ENCODE measurements around the gene TDRKH.
A peak's percentile ranks its signal among the peaks of the same experiment; 100 is the strongest.
"Not testable (repeated sequence)": the region's sequence is repeated elsewhere in the genome, so short reads cannot be mapped to it uniquely, and the experiment has no call there.

Gene TDRKH

DNA sequence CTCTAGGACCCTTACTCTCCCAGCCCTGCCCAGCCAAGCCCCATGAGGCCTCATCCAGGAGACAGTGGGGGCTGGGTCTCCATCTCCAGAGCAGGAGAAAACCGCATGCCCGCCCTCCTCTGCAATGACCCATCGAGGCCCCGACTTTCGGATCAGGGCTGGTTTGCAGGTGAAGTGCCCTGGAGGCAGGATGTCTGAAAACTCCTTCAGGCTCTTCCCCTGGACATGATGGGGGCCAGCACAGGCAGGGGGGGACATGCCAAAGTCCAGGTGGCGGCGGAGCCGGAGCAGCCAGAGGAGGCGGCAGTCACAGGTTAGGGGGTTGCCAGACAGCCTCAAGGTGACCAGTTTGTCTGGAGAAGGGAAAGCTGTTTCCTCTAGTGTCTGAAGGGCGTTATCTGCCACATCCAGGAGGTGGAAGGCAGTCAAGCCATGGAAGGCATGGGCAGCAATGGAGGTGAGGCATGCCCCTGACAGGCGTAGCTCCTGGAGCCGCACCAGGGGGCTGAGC, 11.1 kb upstream of the TDRKH start:
- DNase-seq, result no peak

- no peak for DNase-seq
Measured at GRCh38 chr1:151800830-151801229, 10.5 kb upstream of the TDRKH start.

DNA sequence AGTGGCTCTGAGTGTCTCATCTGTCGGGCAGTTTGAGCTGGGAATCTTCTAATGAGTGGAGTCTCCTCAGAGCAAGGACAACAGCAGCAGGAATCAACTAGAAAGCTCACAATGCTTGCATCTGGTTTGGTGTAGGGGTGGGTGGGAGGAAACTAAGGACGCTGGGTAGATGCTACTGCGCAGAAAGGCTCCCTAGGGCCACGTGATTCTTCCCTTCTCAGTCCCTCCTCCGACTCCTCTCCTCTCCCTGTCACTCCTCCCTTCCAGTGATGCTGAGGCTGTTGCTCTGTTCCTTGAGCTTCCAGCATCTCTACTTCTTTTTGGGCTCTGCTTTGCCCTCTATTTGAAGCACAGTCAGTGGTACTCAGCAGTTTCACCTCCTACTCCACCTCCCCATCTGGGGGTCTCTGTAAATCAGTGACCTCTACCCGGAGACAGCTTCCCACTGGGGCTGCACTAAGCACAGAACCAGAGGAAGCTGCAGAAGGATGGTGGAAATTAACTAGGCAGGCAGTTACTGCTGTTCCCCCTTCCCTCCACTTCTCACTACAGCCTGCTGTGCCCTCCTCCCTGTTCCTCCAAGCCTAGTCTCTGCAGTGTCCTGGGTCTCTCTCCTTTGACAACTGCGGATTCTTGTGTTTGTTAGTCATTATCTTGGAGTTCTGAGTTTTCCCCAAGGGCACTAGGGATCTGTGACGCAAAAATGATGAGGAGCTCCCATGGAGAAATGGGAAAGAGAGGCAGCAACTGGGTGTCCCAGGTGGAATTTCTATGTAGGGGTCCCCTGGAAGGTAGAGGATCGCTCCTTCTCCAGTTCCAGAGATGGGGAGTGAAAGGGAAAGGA, 9.1 kb upstream of the TDRKH start:
- no peak for DNase-seq

DNA sequence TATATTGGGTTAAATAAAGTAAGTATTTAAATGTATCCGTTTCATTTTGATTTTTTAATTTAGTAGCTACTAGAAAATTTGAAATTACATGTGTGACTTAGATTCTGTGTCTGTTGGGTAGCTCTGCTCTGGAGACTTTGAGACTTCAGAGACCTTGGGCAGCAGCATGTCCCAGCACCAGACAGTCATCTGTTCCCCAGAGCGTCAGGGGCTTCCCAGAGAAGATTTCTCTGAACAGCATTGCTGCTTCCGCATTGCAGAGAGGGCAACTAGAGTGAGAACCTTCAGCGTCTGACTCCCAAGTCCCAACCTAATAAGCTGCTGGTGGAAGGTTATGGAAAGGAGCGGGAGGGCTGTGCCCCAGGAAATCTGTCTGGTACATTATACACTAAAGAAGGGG, 8.3 kb upstream of the TDRKH start:
- no peak for DNase-seq

DNA sequence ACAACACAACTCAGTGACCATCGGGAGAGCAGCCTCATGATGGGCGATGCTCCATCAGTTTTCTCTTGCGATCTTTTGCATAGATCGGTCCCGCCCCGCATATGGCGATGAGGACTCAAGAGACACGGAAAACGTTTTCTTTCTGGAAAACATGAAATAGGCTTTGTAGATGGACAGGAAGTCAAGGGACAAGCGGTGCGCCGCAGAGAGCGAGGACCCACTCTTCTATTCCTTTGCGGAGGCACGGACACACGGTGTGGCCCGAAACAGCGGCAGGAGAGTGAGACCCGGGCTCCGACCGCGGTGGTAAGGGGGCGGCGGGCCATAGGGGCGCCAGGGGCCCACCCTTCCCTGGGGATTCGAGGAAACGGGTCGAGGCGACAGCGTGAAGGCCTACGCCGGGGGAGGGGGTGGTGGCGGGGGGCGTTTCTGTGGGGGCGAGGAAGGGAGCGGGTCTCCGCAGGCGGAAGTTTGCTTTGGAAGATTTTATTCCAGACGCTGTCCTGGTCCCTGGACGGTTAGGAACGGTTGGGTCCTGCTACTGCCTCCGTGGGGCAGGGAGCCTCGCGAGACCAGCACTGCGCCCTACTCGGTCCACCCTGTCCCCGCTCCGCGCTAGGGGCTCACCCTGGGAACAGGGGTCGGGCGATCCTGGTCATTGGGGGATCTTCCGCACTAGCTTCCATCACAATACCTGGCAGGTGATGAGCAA, 796 bp upstream of the TDRKH start:
- DNase-seq, result no peak

DNA sequence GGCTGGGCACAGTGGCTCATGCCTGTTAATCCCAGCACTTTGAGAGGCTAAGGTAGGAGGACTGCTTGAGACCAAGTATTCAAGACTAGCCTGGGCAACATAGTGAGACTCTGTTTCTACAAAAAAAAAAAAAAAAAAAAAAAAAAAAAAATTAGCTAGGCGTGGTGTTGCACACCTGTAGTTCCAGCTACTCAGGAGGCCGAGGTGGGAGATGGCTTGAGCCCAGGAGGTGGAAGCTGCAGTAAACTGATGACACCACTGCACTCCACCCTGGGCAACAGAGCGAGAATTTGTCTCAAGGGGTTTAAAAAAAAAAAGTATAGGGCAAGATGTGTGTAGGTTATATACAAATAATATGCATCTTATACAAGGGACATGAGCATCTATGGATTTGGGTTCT, 2.6 kb downstream of the TDRKH start:
- DNase-seq, result no peak

DNA sequence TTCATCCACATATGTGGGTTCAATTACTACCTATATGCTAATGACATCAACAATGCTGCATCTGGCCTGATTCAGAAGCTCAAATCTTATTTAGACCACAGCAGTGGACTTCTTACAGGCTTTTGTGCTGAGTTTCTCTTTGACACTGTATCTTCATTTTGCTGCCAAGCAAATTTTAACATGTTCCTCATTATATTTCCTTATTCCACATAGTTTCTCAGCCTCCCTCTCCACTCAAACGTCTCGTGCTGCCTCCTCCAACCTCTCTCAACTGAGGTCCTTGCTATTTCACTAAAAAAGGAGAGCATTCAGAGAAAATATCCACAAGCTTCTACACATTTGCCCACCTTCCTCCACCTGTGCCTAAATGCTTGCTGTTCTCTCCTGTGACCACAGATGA, 6.5 kb downstream of the TDRKH start:
- no peak for DNase-seq

DNA sequence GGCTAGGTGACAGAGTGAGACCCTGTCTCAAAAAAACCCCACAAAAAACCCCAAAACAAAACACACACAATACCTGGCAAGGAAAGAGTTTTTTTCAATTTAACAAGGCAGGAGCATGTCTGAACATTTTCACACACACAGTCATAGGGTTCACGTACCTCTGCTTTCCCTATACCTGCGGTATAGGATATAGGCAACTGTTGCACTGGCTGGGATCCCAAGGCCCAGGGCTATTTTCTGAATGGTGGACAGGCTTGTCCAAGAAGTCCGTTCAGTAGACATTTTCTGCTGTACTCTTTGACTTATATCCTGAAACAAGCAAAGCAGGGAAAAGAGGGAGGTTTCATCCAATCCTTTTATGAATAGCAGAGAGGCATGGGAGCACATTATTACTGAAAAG, 7.6 kb downstream of the TDRKH start:
- no peak for DNase-seq

GRCh38 chr1:151782026-151782425, 8.3 kb downstream of the TDRKH start:
- not testable (repeated sequence) for DNase-seq

DNA sequence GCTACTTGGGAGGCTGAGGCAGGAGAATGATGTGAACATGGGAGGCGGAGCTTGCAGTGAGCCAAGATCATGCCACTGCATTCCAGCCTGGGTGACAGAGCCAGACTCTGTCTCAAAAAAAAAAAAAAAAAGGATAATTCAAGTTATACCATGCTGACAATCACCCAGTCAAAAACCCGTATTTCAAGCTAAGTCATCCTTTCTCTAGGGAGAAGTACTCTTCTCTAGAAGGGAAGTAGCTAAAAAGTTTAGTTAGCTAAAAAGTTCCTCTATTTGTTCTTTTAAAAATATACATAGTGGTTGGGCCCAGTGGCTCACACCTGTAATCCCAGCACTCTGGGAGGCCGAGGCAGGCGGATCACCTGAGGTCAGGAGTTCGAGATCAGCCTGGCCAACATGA, 9.6 kb downstream of the TDRKH start:
- DNase-seq, result not testable (repeated sequence)

DNA sequence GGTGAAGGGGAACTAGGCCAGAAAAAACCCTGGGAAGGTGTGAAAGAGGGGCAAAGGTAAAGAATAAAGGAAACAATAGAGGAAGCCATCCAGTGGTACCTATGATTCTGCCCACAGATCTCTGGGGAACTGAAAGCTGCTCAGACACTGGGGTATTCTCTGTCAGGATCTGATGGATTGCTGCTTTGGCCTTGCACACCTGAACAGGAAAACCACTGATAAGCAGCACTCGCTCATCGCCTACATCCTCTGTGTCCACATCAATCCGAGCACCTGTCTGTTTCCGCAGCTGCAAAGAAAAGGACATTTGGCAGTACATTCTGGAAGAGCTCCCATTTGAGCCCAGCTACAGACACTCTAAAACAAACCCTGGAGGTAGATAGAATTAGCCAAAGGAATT, 10.4 kb downstream of the TDRKH start:
- no peak for DNase-seq

DNA sequence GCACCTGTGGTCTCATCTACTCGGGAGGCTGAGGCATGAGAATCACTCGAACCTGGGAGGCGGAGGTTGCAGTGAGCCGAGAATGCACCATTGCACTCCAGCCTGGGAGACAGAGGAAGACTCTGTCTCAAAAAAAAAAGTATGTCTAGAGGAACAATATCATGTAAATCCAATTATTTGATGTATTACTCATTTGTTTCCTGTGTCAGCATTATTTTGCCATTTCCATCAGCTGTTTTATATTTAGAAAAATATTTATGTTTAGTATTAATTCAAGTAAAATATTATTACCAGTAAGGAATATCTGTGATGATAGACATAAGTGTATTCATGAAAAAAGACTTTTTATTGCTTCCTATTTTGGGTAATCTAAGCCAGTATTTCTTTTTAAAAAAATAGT, 13.0 kb downstream of the TDRKH start:
- DNase-seq, result no peak

GRCh38 chr1:151776665-151777062, 13.6 kb downstream of the TDRKH start:
- no peak for DNase-seq

GRCh38 chr1:151775894-151776664, 14.2 kb downstream of the TDRKH start:
- no peak for DNase-seq

DNA sequence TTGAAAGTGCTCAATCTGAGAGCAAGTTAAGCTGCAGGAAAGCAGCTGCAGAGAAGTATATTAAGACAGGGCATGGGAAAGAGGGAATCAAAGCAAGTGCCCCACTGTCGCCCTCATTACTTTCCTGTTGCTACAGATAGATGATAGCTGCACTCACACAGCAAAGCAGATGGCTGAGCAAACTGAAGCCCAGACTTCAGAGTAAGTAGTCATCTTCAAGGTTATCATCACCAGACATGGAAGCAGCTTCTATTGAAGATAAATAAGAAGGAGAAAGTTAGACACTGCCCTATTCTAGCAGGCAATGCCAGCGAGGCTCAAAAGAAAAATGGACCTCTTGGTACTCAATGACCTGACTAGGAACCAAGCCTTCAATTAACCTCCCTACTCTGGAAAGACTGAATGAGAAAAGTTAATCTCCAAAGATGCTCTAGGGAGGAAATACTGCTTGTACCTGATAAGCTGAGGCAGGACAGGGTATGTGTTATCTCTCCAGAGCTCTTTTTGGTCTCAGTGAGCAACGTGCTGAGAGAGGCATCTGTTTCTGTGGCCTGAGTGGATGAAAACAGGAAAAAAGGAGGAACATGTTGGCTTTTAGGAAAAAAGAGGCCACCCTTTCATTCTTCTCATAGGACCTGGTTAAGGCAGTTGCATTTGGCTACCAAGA, 15.9 kb downstream of the TDRKH start:
- DNase-seq, result no peak

- DNase-seq, result no peak
Measured at GRCh38 chr1:151773702-151774101, 16.6 kb downstream of the TDRKH start.

- DNase-seq, result not testable (repeated sequence)
Measured at GRCh38 chr1:151769270-151769669, 21.0 kb downstream of the TDRKH start.

GRCh38 chr1:151768351-151769066, 21.8 kb downstream of the TDRKH start:
- not testable (repeated sequence) for DNase-seq

- no peak for DNase-seq
Measured at GRCh38 chr1:151763990-151764389, 26.3 kb downstream of the TDRKH start.

DNA sequence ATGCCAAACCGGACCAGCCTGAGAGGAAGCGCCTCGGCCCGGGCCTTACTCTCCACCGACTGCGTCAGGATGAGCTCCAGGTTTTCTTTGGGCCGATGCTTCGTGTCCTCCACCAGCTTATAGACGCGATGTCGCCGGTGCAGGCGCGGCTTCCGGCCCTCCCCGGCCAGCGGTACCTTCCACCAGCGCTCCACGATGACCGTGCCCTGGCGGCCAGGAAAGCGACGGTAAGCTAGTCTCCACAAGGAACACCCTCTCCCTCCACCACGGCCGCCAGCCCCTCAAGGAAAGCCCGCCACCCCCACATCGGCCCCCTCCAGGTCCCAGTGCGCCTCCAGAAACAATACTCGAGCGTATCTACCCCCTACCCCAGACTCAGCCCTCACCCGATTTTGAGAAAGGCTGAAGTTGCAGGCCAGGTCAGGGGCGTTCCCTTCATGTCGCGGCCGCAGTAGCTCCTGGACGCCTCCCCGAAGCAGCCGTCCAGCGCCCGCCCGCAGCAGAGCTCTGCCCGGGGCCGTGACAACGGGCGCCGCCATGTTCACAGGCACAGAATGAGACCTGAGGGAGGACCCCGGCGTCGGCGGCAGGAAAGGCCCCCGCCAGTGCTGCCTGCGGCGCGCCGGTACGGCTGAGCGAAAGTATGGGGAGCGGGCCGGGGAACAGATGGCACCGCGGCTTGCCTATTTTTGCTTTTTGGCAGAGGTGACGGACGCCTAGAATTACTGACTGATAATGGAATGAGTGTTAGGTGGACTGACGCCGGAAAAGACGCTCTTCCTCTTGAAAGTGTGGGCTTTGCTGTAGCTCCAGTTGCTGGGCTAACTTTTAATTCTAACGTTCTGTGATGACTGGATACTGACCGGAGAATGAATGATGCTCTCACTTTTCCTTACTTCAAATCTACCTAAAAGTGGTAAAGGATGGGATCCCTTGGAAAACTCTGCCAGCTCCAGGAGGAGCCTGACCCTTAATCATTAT, 27.1 kb downstream of the TDRKH start, which contains the start of gene MRPL9:
TSS of gene MRPL9 (minus strand) at position 556 of the 981 bp plus-strand sequence. CDS start at position 539, 17 bp downstream.
- peak in 1 of 2 experiments; percentile 74 for DNase-seq
